ENCODE results near the gene ABCC8. TPM values are rescaled to one million over a fixed set of nuclear protein-coding genes. Genes with fewer than 3 reads are reported as not detected.

ABCC8 gene
- total RNA-seq, 2 donors from 2014 or later, result not detected

- H3K27me3 Mint-ChIP-seq (ENCODE audit: low read depth), result no peaks in the 10 kb centered on the region
- H3K4me3 Mint-ChIP-seq, result no peak overlapping the region
- peak; percentile 46 to 67 for DNase-seq
- no peaks in the 10 kb centered on the region for H3K9me3 Mint-ChIP-seq
- ATAC-seq (replicated peaks in 1 of 2), result peak; percentile 97 to 98
- H3K4me1 Mint-ChIP-seq (ENCODE audit: low read depth), result peaks cover 17% of the 10 kb centered on the region
- H3K27ac Mint-ChIP-seq, result peak overlapping the region; percentile 73
- no peaks in the 10 kb centered on the region for H3K36me3 Mint-ChIP-seq (ENCODE audit: insufficient read depth in 2 of 2)
Measured at GRCh38 chr11:17343907-17344306, 132.7 kb downstream of the ABCC8 start.

GRCh38 chr11:17343257-17343656 is 133.4 kb downstream of the ABCC8 start:
- H3K27me3 Mint-ChIP-seq (ENCODE audit: low read depth), result no peaks in the 10 kb centered on the region
- H3K27ac Mint-ChIP-seq, result no peak overlapping the region
- H3K4me3 Mint-ChIP-seq, result no peak overlapping the region
- H3K4me1 Mint-ChIP-seq (ENCODE audit: low read depth), result peaks cover 17% of the 10 kb centered on the region
- no peak for DNase-seq
- no peaks in the 10 kb centered on the region for H3K36me3 Mint-ChIP-seq (ENCODE audit: insufficient read depth in 2 of 2)
- H3K9me3 Mint-ChIP-seq, result no peaks in the 10 kb centered on the region
- ATAC-seq (replicated peaks in 1 of 2), result no peak

Other genes starting within 250 kb of the ABCC8 start
- gene NUCB2, start 200.1 kb downstream of the ABCC8 start, total RNA-seq, result 10 to 100 TPM; 62.0 to 64.6 TPM
- 1 to 10 TPM; 1.3 to 1.5 TPM for gene NCR3LG1, start 125.0 kb downstream of the ABCC8 start, total RNA-seq
- gene KCNJ11, start 88.2 kb downstream of the ABCC8 start, total RNA-seq, result under 1 TPM in 1 of 2 donors, not detected in 1; 0.29 TPM
- gene USH1C, start 67.6 kb upstream of the ABCC8 start, total RNA-seq, result not detected
- not detected for gene OTOG, start 70.4 kb upstream of the ABCC8 start, total RNA-seq
- gene MYOD1, start 242.7 kb upstream of the ABCC8 start, total RNA-seq, result not detected

All from activated T-cell treated with anti-CD3 and anti-CD28 coated beads, Interleukin-2, amount 50 U/mL, for 72 hours (primary cell).